H1 (cell line): ENCODE measurements around the gene ASTL.

Experiments used
- BRCA1 ChIP-seq: IDR thresholded peaks from 2 replicates; pipeline ENCODE4 v1.6.1; 2012; ENCODE audit warnings: low read depth, low read length, improper control_type of control experiment
- CBX8 ChIP-seq: fragments of 300-800, 300-1000 bp; sonication (generic); IDR thresholded peaks from 2 replicates; pipeline ENCODE4 v1.7.1; 2016; ENCODE audit warnings: low read depth, low read length, borderline replicate concordance
- GABPA ChIP-seq: IDR thresholded peaks from 2 replicates; pipeline ENCODE4 v1.6.1; 2011; ENCODE audit warnings: mild to moderate bottlenecking, low read length, moderate library complexity, borderline replicate concordance; ENCODE audit not compliant: insufficient read depth
- HDAC6 ChIP-seq: IDR thresholded peaks from one replicate; pipeline ENCODE4 v1.7.1; 2012; ENCODE audit warnings: low read depth, mild to moderate bottlenecking, inconsistent platforms, low read length, moderate library complexity
- MAX ChIP-seq: IDR thresholded peaks from 2 replicates; pipeline ENCODE4 v1.6.1; 2012; ENCODE audit warnings: inconsistent platforms
- POLR2A ChIP-seq, 2 experiments: IDR thresholded peaks; 1 replicate in 1 of 2; 2 replicates in 1 of 2; pipeline ENCODE4 v1.6.1; 2011; ENCODE audit warnings: low read depth in 2 of 2, low read length in 2 of 2, mild to moderate bottlenecking in 2 of 2; ENCODE audit errors: control extremely low read depth in 1 of 2

- TF ChIP-seq POLR2A (IDR thresholded peaks at IDR 0.05; ENCODE audit: control extremely low read depth in 1 of 2, low read depth in 2 of 2, low read length in 2 of 2) (no peak), MAX (no peak), GABPA (no peak), CBX8 (no peak), HDAC6 (no peak), BRCA1 (no peak)
Observed at GRCh38 chr2:96143231-96143847, 5.0 kb upstream of the ASTL start.
